Endothelial cell of umbilical vein (primary cell): ENCODE data around the gene CLIC6. TPM values are rescaled to one million over a fixed set of nuclear protein-coding genes. Genes with fewer than 3 reads are reported as not detected.
"Not testable (repeated sequence)": the region's sequence is repeated elsewhere in the genome, so short reads cannot be mapped to it uniquely, and the experiment has no call there.

ENCODE experiments used
- BruUV-seq: library from RNA; stranded (reverse); fragments of 400-500 nt; replicated peaks from 2 replicates; lab custom pipeline; 2021; lab: Mats Ljungman, UMichigan
- CTCF ChIA-PET: fragments of 300-600, 350-600 bp; sonication (Branson Sonifier 250); formaldehyde crosslinking; loops from one replicate; lab custom pipeline; 2021; ENCODE audit warnings: antibody characterized with exemption, inconsistent platforms; lab: Charles Lee
- POLR2A ChIA-PET: fragments of 300-600, 350-600 bp; sonication (Branson Sonifier 250); formaldehyde crosslinking; loops from one replicate; lab custom pipeline; 2021; ENCODE audit warnings: antibody characterized with exemption, inconsistent platforms; lab: Charles Lee
- DNase-seq: peaks from one replicate; pipeline ENCODE4 v3.0.0-alpha.2; 2011; ENCODE audit warnings: low read depth, low spot score
- FAIRE-seq: peaks from 2 replicates; lab custom pipeline; 2011; peaks lifted over from hg19 to GRCh38; lab: Jason Lieb, UNC
- H2AFZ ChIP-seq: 2 replicates; pipeline ENCODE4 v1.6.0; 2012; ENCODE audit warnings: low read depth, low read length, control low read depth, inconsistent platforms
- H3K27ac ChIP-seq: 2 replicates; pipeline ENCODE4 v1.5.1; 2011; ENCODE audit warnings: low read depth, mild to moderate bottlenecking, control low read depth, low read length, moderate library complexity; ENCODE audit not compliant: insufficient read depth
- H3K27me3 ChIP-seq, 2 experiments: 2 replicates each; pipeline versions ENCODE4 v1.6.0 to v1.6.1; 2011; ENCODE audit warnings: low read length in 2 of 2, mixed read lengths in 1 of 2; ENCODE audit not compliant: control insufficient read depth in 2 of 2, insufficient read depth in 2 of 2
- H3K36me3 ChIP-seq, 2 experiments: 2 replicates in 1 of 2; 3 replicates in 1 of 2; pipeline ENCODE4 v1.5.1; 2011; ENCODE audit warnings: low read length in 2 of 2, mild to moderate bottlenecking in 1 of 2, moderate library complexity in 1 of 2; ENCODE audit not compliant: control insufficient read depth in 2 of 2, insufficient read depth in 2 of 2; ENCODE audit errors: extremely low read depth in 1 of 2
- H3K4me1 ChIP-seq: 3 replicates; pipeline ENCODE4 v1.5.1; 2011; ENCODE audit warnings: mild to moderate bottlenecking, low read length; ENCODE audit not compliant: control insufficient read depth, insufficient read depth; ENCODE audit errors: extremely low read depth
- H3K4me2 ChIP-seq: 2 replicates; pipeline ENCODE4 v1.6.1; 2011; ENCODE audit warnings: low read length, control low read depth, mixed read lengths; ENCODE audit not compliant: insufficient read depth
- H3K4me3 ChIP-seq, 3 experiments: fragments of 200-600 bp in 1 of 3; sonication (generic), shearing (Covaris generic) in 1 of 3; replicated peaks in 1 of 3; 2 replicates each; pipeline ENCODE4 v1.5.1; 2011 to 2016; ENCODE audit warnings: control low read depth in 3 of 3, low read length in 3 of 3, mild to moderate bottlenecking in 2 of 3, inconsistent platforms in 1 of 3, low read depth in 1 of 3, moderate library complexity in 1 of 3; ENCODE audit not compliant: insufficient read depth in 1 of 3
- H3K79me2 ChIP-seq: 2 replicates; pipeline ENCODE4 v1.6.0; 2012; ENCODE audit warnings: low read length, inconsistent platforms; ENCODE audit not compliant: control insufficient read depth, insufficient read depth
- H3K9ac ChIP-seq: replicated peaks from 2 replicates; pipeline ENCODE3; 2011; ENCODE audit warnings: low read length, control low read depth; ENCODE audit not compliant: insufficient read depth; ENCODE audit errors: extremely low read depth
- H3K9me1 ChIP-seq: replicated peaks from 3 replicates; pipeline ENCODE4 v1.6.0; 2011; ENCODE audit warnings: mild to moderate bottlenecking, low read length; ENCODE audit not compliant: control insufficient read depth, insufficient read depth; ENCODE audit errors: extremely low read depth
- H3K9me3 ChIP-seq: replicated peaks from 2 replicates; pipeline ENCODE4 v1.5.1; 2012; ENCODE audit warnings: low read length, inconsistent platforms; ENCODE audit not compliant: control insufficient read depth, insufficient read depth
- H4K20me1 ChIP-seq: replicated peaks from 2 replicates; pipeline ENCODE3; 2011; ENCODE audit warnings: mild to moderate bottlenecking, low read length; ENCODE audit not compliant: control insufficient read depth, insufficient read depth; ENCODE audit errors: extremely low read depth
- CTCF ChIP-seq, 2 donors: IDR thresholded peaks; 1 replicate in 1 of 2; 2 replicates in 1 of 2; pipeline ENCODE4 v1.5.1; 2011; ENCODE audit warnings: low read length in 2 of 2, mild to moderate bottlenecking in 2 of 2, moderate library complexity in 2 of 2, control low read depth in 1 of 2, inconsistent platforms in 1 of 2, low read depth in 1 of 2; ENCODE audit not compliant: insufficient read depth in 1 of 2; ENCODE audit errors: extremely low read depth in 1 of 2
- EZH2 ChIP-seq: IDR thresholded peaks from 2 replicates; pipeline ENCODE4 v1.6.1; 2012; ENCODE audit warnings: borderline replicate concordance, low read depth, mild to moderate bottlenecking, moderate library complexity, low read length, inconsistent platforms; ENCODE audit not compliant: severe bottlenecking
- FOS ChIP-seq: IDR thresholded peaks from 2 replicates; pipeline ENCODE4 v1.6.1; 2011; ENCODE audit warnings: mild to moderate bottlenecking, low read length, moderate library complexity, borderline replicate concordance; ENCODE audit not compliant: insufficient read depth
- GATA2 ChIP-seq: IDR thresholded peaks from 2 replicates; pipeline ENCODE4 v1.7.0; 2011; ENCODE audit warnings: low read depth, mild to moderate bottlenecking, moderate library complexity, mixed read lengths, low read length; ENCODE audit not compliant: insufficient read length, insufficient read depth
- JUN ChIP-seq: IDR thresholded peaks from 2 replicates; pipeline ENCODE4 v1.6.1; 2011; ENCODE audit warnings: borderline replicate concordance, low read depth; ENCODE audit not compliant: insufficient read length, insufficient read depth
- MYC ChIP-seq: IDR thresholded peaks from one replicate; pipeline ENCODE4 v1.6.1; 2011; ENCODE audit warnings: mild to moderate bottlenecking, low read depth, low read length
- POLR2A ChIP-seq: IDR thresholded peaks from 2 replicates; pipeline ENCODE4 v1.6.1; 2012; ENCODE audit warnings: low read depth, mild to moderate bottlenecking, control low read depth, low read length
- POLR2AphosphoS5 ChIP-seq: IDR thresholded peaks from 2 replicates; pipeline ENCODE4 v1.6.1; 2012; ENCODE audit warnings: low read depth, mild to moderate bottlenecking, control low read depth, low read length, moderate library complexity; ENCODE audit not compliant: insufficient read depth
- dilution Hi-C: fragments of 300-500 bp; cut with MboI; formaldehyde crosslinking; loops from one replicate; pipeline ENCODE4 v1.15.0; 2019; ENCODE audit warnings: low sequenced_read_pairs; ENCODE audit not compliant: extremely low pct_ligation_motif_present
- intact Hi-C: fragments of 100-400 bp; cut with micrococcal nuclease; formaldehyde crosslinking; loops from one replicate; pipeline ENCODE4 v1.10.0; 2022
- polyA plus RNA-seq, 4 experiments: library from polyadenylated mRNA; depleted of rRNA in 3 of 4; stranded (reverse) in 3 of 4; unstranded in 1 of 4; fragments of >200 nt; gene quantifications; 2 replicates each; pipeline versions ENCODE4 v1.2.1 to v1.2.3, GENCODE V29; 2011 to 2012; ENCODE audit warnings: missing spikeins in 1 of 4
- total RNA-seq: library from RNA; stranded (reverse); gene quantifications from 2 replicates; pipeline ENCODE4 v1.2.3, GENCODE V29; 2021
- TF ChIP-seq, protein P1 (sequence below): IDR thresholded peaks from 2 replicates; pipeline ENCODE4 v1.6.1; 2011; ENCODE audit not compliant: insufficient read depth, insufficient read length

The CLIC6 gene
- total and polyA plus RNA-seq, 2 donors (not counting 3 experiments of a cell fraction or from before 2014, with no cell fraction given) = not detected

DNA sequence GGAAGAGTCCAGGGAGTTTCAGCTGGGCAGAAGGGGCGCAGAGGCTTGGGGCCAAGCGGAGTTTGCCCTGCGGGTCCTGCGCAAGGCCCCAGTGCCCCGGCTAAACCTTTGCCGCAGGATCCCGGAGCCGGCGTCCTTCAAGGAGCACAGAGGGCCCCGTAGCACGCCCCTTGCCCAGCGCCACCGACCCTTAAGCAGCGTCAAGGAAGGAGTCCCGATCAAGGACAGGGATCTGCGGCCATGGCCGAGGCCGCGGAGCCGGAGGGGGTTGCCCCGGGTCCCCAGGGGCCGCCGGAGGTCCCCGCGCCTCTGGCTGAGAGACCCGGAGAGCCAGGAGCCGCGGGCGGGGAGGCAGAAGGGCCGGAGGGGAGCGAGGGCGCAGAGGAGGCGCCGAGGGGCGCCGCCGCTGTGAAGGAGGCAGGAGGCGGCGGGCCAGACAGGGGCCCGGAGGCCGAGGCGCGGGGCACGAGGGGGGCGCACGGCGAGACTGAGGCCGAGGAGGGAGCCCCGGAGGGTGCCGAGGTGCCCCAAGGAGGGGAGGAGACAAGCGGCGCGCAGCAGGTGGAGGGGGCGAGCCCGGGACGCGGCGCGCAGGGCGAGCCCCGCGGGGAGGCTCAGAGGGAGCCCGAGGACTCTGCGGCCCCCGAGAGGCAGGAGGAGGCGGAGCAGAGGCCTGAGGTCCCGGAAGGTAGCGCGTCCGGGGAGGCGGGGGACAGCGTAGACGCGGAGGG lies 520 bp downstream of the CLIC6 start:
- no peak for DNase-seq
- CTCF ChIA-PET = no interaction called here
- no peak for FAIRE-seq
- Histone ChIP-seq H3K4me1 (no peaks in the 10 kb centered on the region), H3K79me2 (no peaks in the 10 kb centered on the region), H3K9me3 (no peaks in the 10 kb centered on the region), H3K4me2 (no peak overlapping the region), H3K36me3 (no peaks in the 10 kb centered on the region), H3K9me1 (no peaks in the 10 kb centered on the region), H3K9ac (no peak overlapping the region), H3K4me3 (no peak overlapping the region), H3K27me3 (peaks cover 53 to 73% of the 10 kb centered on the region in 2 experiments), H3K27ac (no peak overlapping the region), H2AFZ (no peak overlapping the region), H4K20me1 (no peaks in the 10 kb centered on the region)
- no TSS peak for BruUV-seq
- dilution Hi-C loops = no loop called here
- intact Hi-C loops = no loop called here
- POLR2A ChIA-PET = no interaction called here
- no peak for TF ChIP-seq POLR2A
- TF ChIP-seq POLR2AphosphoS5 = no peak
- TF ChIP-seq JUN = no peak
- no peak for TF ChIP-seq CTCF (IDR thresholded peaks at IDR 0.05; ENCODE audit: extremely low read depth in 1 of 2, insufficient read depth in 1 of 2, low read depth in 1 of 2, low read length in 2 of 2)
- TF ChIP-seq FOS = no peak
- no peak for TF ChIP-seq EZH2
- TF ChIP-seq, protein P1, sequence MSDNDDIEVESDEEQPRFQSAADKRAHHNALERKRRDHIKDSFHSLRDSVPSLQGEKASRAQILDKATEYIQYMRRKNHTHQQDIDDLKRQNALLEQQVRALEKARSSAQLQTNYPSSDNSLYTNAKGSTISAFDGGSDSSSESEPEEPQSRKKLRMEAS = no peak
- TF ChIP-seq MYC = no peak
- TF ChIP-seq GATA2 = no peak

GRCh38 chr21:34669880-34670219 lies 1.1 kb downstream of the CLIC6 start:
- H2AFZ ChIP-seq, H4K20me1 ChIP-seq, H3K9me1 ChIP-seq, H3K4me1 ChIP-seq, dilution Hi-C loops, BruUV-seq, H3K36me3 ChIP-seq, H3K4me2 ChIP-seq, CTCF ChIA-PET, H3K9me3 ChIP-seq, H3K27ac ChIP-seq, POLR2A ChIA-PET, H3K9ac ChIP-seq, intact Hi-C loops, FAIRE-seq, H3K4me3 ChIP-seq, H3K79me2 ChIP-seq, DNase-seq: not testable (repeated sequence)
- H3K27me3 ChIP-seq = peaks cover 53 to 75% of the 10 kb centered on the region in 2 experiments
